ENCODE measurements around the gene PPP2R3C. TPM values are rescaled to one million over a fixed set of nuclear protein-coding genes. Genes with fewer than 3 reads are reported as not detected.

PPP2R3C gene
- total and polyA plus RNA-seq, 2 experiments from 2014 or later: 25.7 to 41.2 TPM

DNA sequence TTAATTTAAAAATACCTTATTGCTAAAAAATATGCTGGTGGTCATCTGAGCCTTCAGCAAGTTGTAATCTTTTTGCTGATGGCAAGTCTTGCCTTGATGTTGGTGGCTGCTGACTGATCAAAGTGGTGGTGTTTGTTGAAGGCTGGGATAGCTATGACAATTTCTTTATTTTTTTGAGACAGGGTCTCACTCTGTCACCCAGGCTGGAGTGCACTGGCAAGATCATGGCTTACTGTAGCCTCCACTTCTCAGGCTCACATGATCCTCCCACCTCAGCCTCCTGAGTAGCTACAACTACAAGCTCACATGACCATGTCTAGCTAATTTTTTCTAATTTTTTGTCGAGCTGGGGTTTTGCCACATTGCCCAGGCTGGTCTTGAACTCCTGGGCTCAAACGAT is 25.4 kb upstream of the PPP2R3C start:
- Histone ChIP-seq H3K36me3 (ENCODE audit: low read depth) (no peaks in the 10 kb centered on the region), H3K9ac (no peak overlapping the region), H3K4me3 (no peak overlapping the region), H3F3A (ENCODE audit: insufficient read depth) (no peaks in the 10 kb centered on the region), H3K9me3 (ENCODE audit: low read depth) (no peaks in the 10 kb centered on the region), H3K4me2 (ENCODE audit: unreplicated experiment) (no peak overlapping the region), H3K27me3 (replicated peaks; ENCODE audit: insufficient read depth) (no peaks in the 10 kb centered on the region), H2AFZ (no peak overlapping the region), H3K27ac (no peak overlapping the region), H3K9me2 (ENCODE audit: insufficient read depth) (no peaks in the 10 kb centered on the region), H3K79me2 (ENCODE audit: insufficient read depth) (peaks cover 17% of the 10 kb centered on the region), H4K20me1 (ENCODE audit: insufficient read depth) (no peaks in the 10 kb centered on the region), H3K4me1 (ENCODE audit: insufficient read depth) (no peaks in the 10 kb centered on the region)
- WGBS, 2 experiments (ENCODE audit: low coverage in 1 of 2, low lambda C conversion rate in 2 of 2, missing lambda C conversion rate in 2 of 2): 71 to 84% methylated on average over 2 of the region's 2 CpGs
- no peak for DNase-seq
- in situ Hi-C loops (cut with MboI): loop anchor here (5.0 to 25.0 kb wide), 2 partner anchors 265 to 540 kb away; no protein-coding TSS in a partner anchor
- TF ChIP-seq EZH2 (IDR thresholded peaks at IDR 0.05; ENCODE audit: insufficient read depth, poor library complexity, severe bottlenecking) (no peak), EZH2phosphoT487 (IDR thresholded peaks at IDR 0.05; ENCODE audit: insufficient read depth, low read depth) (no peak)

DNA sequence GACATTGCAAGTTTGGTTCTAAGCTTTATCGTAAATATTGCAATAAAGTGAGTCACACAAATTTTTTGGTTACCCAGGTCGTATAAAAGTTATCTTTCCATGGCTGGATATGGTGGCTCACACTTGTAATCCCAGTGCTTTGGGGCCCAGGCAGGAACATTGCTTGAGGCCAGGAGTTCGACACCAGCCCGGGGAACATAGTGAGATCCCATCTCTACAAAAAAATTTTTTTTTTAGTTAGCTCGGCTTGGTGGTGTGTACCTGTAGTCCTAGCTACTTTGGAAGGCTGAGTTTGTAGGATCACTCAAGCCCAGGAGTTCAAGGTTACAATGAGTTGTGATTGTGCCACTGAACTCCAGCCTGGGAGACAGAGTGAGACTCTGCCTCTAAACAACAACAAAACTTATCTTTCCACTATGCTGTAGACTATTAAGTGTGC is 24.9 kb upstream of the PPP2R3C start:
- in situ Hi-C loops (cut with MboI): loop anchor here (5.0 to 25.0 kb wide), 2 partner anchors 266 to 541 kb away; no protein-coding TSS in a partner anchor
- no peaks in the 10 kb centered on the region for H3K27me3 ChIP-seq (replicated peaks; ENCODE audit: insufficient read depth)
- no peak overlapping the region for H3K4me2 ChIP-seq (ENCODE audit: unreplicated experiment)
- 87 to 92% methylated on average over 5 of the region's 5 CpGs for WGBS, 2 experiments (ENCODE audit: low coverage in 1 of 2, low lambda C conversion rate in 2 of 2, missing lambda C conversion rate in 2 of 2)
- peaks cover 17% of the 10 kb centered on the region for H3K79me2 ChIP-seq (ENCODE audit: insufficient read depth)
- H3F3A ChIP-seq (ENCODE audit: insufficient read depth): no peaks in the 10 kb centered on the region
- H4K20me1 ChIP-seq (ENCODE audit: insufficient read depth): no peaks in the 10 kb centered on the region
- DNase-seq: no peak
- no peaks in the 10 kb centered on the region for H3K36me3 ChIP-seq (ENCODE audit: low read depth)
- H3K9me2 ChIP-seq (ENCODE audit: insufficient read depth): no peaks in the 10 kb centered on the region
- no peak overlapping the region for H2AFZ ChIP-seq
- no peak overlapping the region for H3K9ac ChIP-seq
- no peaks in the 10 kb centered on the region for H3K4me1 ChIP-seq (ENCODE audit: insufficient read depth)
- TF ChIP-seq EZH2phosphoT487 (IDR thresholded peaks at IDR 0.05; ENCODE audit: insufficient read depth, low read depth) (no peak), EZH2 (IDR thresholded peaks at IDR 0.05; ENCODE audit: insufficient read depth, poor library complexity, severe bottlenecking) (no peak)
- no peak overlapping the region for H3K27ac ChIP-seq
- H3K9me3 ChIP-seq (ENCODE audit: low read depth): no peaks in the 10 kb centered on the region
- H3K4me3 ChIP-seq: no peak overlapping the region

DNA sequence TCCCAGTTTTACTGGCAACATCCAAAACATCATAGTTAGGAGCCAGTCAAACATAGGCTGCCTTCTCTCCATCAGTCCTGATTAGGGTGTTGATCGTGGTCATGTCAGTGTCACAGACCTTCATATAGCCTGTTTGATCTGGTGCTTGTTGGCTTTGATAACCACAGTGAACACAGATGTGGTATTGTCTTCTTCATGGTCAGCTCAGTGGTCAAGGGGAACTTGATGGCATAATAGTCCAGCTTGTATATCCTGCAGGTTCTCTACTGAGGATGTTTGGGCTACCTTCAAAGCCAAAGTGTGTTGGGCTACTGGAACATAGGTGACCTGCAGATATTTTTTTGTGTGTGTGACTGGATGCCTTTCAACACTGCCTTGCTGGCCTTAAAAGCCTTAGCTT is 22.2 kb upstream of the PPP2R3C start:
- H3K9me3 ChIP-seq (ENCODE audit: low read depth): no peaks in the 10 kb centered on the region
- in situ Hi-C loops (cut with MboI): loop anchor here (25.0 kb wide), 1 partner anchor 543 kb away; no protein-coding TSS in a partner anchor
- WGBS, 2 experiments (ENCODE audit: low coverage in 1 of 2, low lambda C conversion rate in 2 of 2, missing lambda C conversion rate in 2 of 2): 93 to 94% methylated on average over 1 of the region's 1 CpG

DNA sequence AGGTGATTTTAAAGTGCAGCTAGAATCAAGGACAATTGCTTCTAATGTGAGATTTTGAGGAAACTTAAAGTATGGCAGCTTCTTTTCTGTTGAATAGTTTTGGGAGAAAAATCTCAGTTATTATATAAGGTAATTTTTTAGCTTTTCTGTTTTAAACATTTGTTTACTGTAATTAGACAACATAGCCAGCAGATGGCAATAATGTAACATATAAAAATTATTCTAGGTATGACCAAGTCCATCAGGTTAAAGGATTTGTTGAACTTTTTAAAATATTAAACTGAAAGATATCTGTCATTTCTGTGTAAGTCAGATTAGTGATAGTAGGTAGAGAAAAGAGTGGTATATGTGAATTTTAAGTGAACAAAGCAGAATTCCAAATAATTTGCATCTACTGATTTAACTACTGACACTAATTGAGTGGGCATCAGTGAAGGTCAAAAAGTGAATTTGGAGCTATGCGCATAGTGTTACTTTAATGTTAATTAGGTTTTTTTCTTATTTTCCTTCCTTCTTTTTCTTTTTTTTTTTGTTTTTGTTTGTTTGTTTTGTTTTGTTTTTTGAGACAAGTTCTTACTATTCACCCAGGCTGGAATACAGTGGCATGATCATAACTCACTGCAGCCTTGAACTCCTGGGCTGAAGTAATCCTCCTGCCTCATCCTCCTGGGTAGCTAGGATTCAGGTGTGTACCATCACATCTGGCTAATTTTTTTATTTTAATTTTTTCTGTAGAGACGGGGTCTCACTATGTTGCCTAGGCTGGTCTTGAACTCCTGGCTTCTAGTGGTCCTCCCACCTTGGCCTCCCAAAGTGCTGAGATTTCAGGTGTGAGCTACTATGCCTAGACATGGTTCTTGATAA is 19.2 kb upstream of the PPP2R3C start:
- H3K9ac ChIP-seq: no peak overlapping the region

More for the DNA sequence above, 22.2 kb upstream of the PPP2R3C start:
- H3K27me3 ChIP-seq (replicated peaks; ENCODE audit: insufficient read depth): no peaks in the 10 kb centered on the region
- DNase-seq: no peak
- H4K20me1 ChIP-seq (ENCODE audit: insufficient read depth): no peaks in the 10 kb centered on the region
- no peaks in the 10 kb centered on the region for H3K9me2 ChIP-seq (ENCODE audit: insufficient read depth)
- no peaks in the 10 kb centered on the region for H3F3A ChIP-seq (ENCODE audit: insufficient read depth)
- no peak overlapping the region for H3K27ac ChIP-seq
- H3K9ac ChIP-seq: no peak overlapping the region
- H3K79me2 ChIP-seq (ENCODE audit: insufficient read depth): peaks cover 22% of the 10 kb centered on the region
- no peak for TF ChIP-seq EZH2 (IDR thresholded peaks at IDR 0.05; ENCODE audit: insufficient read depth, poor library complexity, severe bottlenecking)
- no peak for TF ChIP-seq EZH2phosphoT487 (IDR thresholded peaks at IDR 0.05; ENCODE audit: insufficient read depth, low read depth)
- H3K4me1 ChIP-seq (ENCODE audit: insufficient read depth): no peaks in the 10 kb centered on the region
- H3K36me3 ChIP-seq (ENCODE audit: low read depth): no peaks in the 10 kb centered on the region
- H3K4me3 ChIP-seq: no peak overlapping the region
- H2AFZ ChIP-seq: no peak overlapping the region
- no peak overlapping the region for H3K4me2 ChIP-seq (ENCODE audit: unreplicated experiment)

More for the DNA sequence above, 19.2 kb upstream of the PPP2R3C start:
- Histone ChIP-seq H2AFZ (no peak overlapping the region), H3K9me3 (ENCODE audit: low read depth) (no peaks in the 10 kb centered on the region), H3K27me3 (replicated peaks; ENCODE audit: insufficient read depth) (no peaks in the 10 kb centered on the region), H3K27ac (no peak overlapping the region), H3K9me2 (ENCODE audit: insufficient read depth) (no peaks in the 10 kb centered on the region), H3F3A (ENCODE audit: insufficient read depth) (no peaks in the 10 kb centered on the region), H3K4me2 (ENCODE audit: unreplicated experiment) (no peak overlapping the region), H3K4me3 (no peak overlapping the region), H3K4me1 (ENCODE audit: insufficient read depth) (no peaks in the 10 kb centered on the region), H4K20me1 (ENCODE audit: insufficient read depth) (no peaks in the 10 kb centered on the region), H3K36me3 (ENCODE audit: low read depth) (no peaks in the 10 kb centered on the region), H3K79me2 (ENCODE audit: insufficient read depth) (peaks cover 19% of the 10 kb centered on the region)
- WGBS, 2 experiments (ENCODE audit: low coverage in 1 of 2, low lambda C conversion rate in 2 of 2, missing lambda C conversion rate in 2 of 2): 96 to 100% methylated on average over 2 of the region's 2 CpGs
- in situ Hi-C loops (cut with MboI): loop anchor here (25.0 kb wide), 1 partner anchor 546 kb away; no protein-coding TSS in a partner anchor
- DNase-seq: peak; percentile 59
- no peak for TF ChIP-seq EZH2 (IDR thresholded peaks at IDR 0.05; ENCODE audit: insufficient read depth, poor library complexity, severe bottlenecking)
- TF ChIP-seq EZH2phosphoT487 (IDR thresholded peaks at IDR 0.05; ENCODE audit: insufficient read depth, low read depth): no peak
